Epithelial cell of prostate (primary cell): Measurements from ENCODE around the gene SPOCK1.
"Not testable (repeated sequence)": the region's sequence is repeated elsewhere in the genome, so short reads cannot be mapped to it uniquely, and the experiment has no call there.

Experiments
- DNase-seq: peaks from one replicate; pipeline ENCODE4 v3.0.0-alpha.2; 2011; ENCODE audit warnings: low read depth, low spot score
- H3K27ac ChIP-seq: fragments of 450-650 bp; 2 replicates; pipeline ENCODE4 v1.5.1; 2017; ENCODE audit warnings: mild to moderate bottlenecking

Gene SPOCK1

DNA sequence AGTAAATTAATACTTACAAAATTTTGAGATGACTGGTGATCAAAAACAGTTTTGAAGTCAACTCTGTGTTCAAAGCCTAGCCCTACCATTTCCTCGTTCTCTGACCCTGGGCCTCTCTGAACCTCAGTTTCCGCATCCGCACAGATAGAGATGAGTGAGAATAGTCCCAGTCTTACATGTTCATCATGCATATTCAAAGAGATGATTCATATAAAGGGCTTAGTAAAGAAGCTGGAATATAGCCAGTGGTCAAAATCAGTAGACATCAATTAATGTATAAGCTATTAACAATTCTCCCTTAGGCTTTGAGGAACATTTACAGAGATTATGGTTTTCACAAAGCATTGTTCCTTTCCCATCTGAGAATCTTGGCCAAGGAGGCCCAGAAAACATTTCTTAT is 250.6 kb downstream of the SPOCK1 start:
- no peak for DNase-seq
- H3K27ac ChIP-seq: no peak overlapping the region

- no peak overlapping the region for H3K27ac ChIP-seq
- no peak for DNase-seq
Observed at GRCh38 chr5:137245438-137245837, 253.7 kb downstream of the SPOCK1 start.

- no peak for DNase-seq
- no peak overlapping the region for H3K27ac ChIP-seq
Observed at GRCh38 chr5:137240285-137240684, 258.8 kb downstream of the SPOCK1 start.

- DNase-seq: no peak
- H3K27ac ChIP-seq: no peak overlapping the region
Observed at GRCh38 chr5:137236849-137237507, 262.1 kb downstream of the SPOCK1 start.

- peak overlapping the region; percentile 82 for H3K27ac ChIP-seq
Observed at GRCh38 chr5:137236252-137236651, 262.9 kb downstream of the SPOCK1 start.

GRCh38 chr5:137234973-137235943 is 263.9 kb downstream of the SPOCK1 start:
- peak; percentile 96 for DNase-seq

More at GRCh38 chr5:137236252-137236651, 262.9 kb downstream of the SPOCK1 start:
- DNase-seq: no peak

GRCh38 chr5:137233726-137234125 is 265.4 kb downstream of the SPOCK1 start:
- peak overlapping the region; percentile 82 for H3K27ac ChIP-seq
- no peak for DNase-seq

More at GRCh38 chr5:137234973-137235943, 263.9 kb downstream of the SPOCK1 start:
- peak overlapping the region; percentile 82 for H3K27ac ChIP-seq

GRCh38 chr5:137233304-137233703 is 265.8 kb downstream of the SPOCK1 start:
- H3K27ac ChIP-seq: peak overlapping the region; percentile 78
- DNase-seq: not testable (repeated sequence)

GRCh38 chr5:137231540-137231939 is 267.6 kb downstream of the SPOCK1 start:
- DNase-seq: peak; percentile 94
- H3K27ac ChIP-seq: peak overlapping the region; percentile 78

- no peak for DNase-seq
- H3K27ac ChIP-seq: no peak overlapping the region
Observed at GRCh38 chr5:137228816-137229215, 270.3 kb downstream of the SPOCK1 start.

GRCh38 chr5:137226081-137226480 is 273.0 kb downstream of the SPOCK1 start:
- H3K27ac ChIP-seq: no peak overlapping the region
- DNase-seq: no peak

GRCh38 chr5:137223324-137224295 is 275.5 kb downstream of the SPOCK1 start:
- DNase-seq: no peak
- no peak overlapping the region for H3K27ac ChIP-seq

DNA sequence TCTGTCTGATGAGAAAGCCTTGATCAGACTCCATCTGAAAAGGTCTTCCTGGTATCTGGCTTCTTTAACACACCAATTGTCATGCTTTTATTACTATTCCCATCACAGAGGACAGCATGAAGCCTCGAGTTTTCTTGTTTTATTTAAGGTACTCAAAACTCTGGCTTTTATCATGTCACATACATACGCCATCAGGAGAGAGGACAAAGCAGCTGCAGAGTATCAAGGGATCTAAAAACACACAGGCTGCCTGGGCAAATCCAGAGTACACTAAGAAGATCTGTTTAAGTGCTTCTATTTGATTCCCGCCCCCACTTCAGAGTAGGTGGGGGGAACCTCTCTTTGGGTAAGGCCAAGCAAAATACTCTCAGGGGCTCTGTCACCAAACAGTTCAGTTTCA is 277.2 kb downstream of the SPOCK1 start:
- no peak for DNase-seq

GRCh38 chr5:137220523-137220927 is 278.6 kb downstream of the SPOCK1 start:
- H3K27ac ChIP-seq: no peak overlapping the region
- DNase-seq: peak; percentile 90

More for the DNA sequence above, 277.2 kb downstream of the SPOCK1 start:
- H3K27ac ChIP-seq: no peak overlapping the region

- peak overlapping the region; percentile 18 for H3K27ac ChIP-seq
- DNase-seq: no peak
Observed at GRCh38 chr5:137218896-137219295, 280.2 kb downstream of the SPOCK1 start.

DNA sequence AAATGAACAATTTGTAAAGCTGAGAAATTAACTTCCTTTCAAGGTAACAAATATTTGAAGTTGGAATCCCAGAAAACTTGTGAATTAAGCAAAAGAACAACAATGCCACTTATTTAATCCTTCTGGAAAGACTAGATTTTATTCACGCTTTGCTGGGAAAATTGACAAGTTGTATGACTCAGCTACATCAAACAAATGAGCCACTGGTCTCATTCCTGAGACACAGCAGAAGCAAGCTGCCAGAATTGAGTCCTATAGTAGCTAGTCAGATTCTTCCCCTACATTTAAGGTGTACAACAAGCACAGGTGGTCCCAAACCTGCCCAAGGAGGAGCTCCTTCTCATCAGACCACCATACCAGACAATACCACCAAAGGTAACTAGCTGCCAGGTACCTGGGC is 280.7 kb downstream of the SPOCK1 start:
- H3K27ac ChIP-seq: peak overlapping the region; percentile 18
- no peak for DNase-seq

GRCh38 chr5:137217599-137218200 is 281.4 kb downstream of the SPOCK1 start:
- DNase-seq: no peak
- no peak overlapping the region for H3K27ac ChIP-seq

GRCh38 chr5:137216976-137217598 is 282.0 kb downstream of the SPOCK1 start:
- DNase-seq: no peak

GRCh38 chr5:137215780-137216179 is 283.3 kb downstream of the SPOCK1 start:
- DNase-seq: no peak
- no peak overlapping the region for H3K27ac ChIP-seq

More at GRCh38 chr5:137216976-137217598, 282.0 kb downstream of the SPOCK1 start:
- H3K27ac ChIP-seq: no peak overlapping the region
